HG02759 (cell line): ENCODE results near the gene PPIL1.

Source experiments
- ATAC-seq: cut with Tn5 transposase; IDR thresholded peaks from one replicate; pipeline ENCODE4 v1.9.1; 2021; ENCODE audit warnings: mild to moderate bottlenecking, moderate library complexity; ENCODE audit not compliant: unreplicated experiment

Gene PPIL1

DNA sequence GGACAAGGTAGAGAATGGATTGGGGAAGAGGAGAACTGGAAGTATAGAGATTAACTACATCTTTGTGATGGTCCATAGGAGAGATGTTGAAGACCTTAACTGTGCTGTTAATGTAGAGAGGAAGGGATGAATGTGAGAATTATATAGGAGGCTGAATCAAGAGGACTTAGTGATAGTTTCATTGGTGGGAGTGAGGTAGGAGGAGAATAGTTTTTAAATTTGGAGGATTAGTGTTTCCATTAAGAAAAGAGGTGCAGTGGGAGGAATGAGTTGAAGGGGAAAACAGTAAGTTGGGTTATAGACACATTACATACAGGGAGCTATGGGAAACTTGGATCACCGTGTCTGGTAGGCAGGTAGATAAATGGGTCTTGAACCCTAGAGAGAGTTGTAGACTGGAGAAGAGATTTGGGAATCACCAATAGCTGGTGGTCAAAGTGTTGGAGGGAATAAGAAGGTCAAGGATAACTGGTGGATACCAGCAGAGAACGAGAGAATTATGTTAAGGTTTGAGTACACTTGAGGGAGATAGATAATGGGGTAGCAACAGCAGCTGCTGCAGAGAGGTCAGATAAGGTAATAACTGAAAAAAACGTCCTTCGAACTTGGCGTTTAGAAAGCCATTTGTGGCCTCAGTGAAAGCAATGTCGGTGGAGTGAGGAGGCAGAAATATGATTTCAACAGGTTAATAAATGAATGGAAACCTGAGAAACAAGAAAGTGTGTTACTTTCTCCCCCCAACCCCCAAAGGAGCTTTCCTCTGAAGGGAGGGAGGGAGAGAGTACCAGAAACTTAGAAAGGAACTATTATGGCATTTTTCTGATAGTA is 14.3 kb upstream of the PPIL1 start:
- ATAC-seq, result no peak

DNA sequence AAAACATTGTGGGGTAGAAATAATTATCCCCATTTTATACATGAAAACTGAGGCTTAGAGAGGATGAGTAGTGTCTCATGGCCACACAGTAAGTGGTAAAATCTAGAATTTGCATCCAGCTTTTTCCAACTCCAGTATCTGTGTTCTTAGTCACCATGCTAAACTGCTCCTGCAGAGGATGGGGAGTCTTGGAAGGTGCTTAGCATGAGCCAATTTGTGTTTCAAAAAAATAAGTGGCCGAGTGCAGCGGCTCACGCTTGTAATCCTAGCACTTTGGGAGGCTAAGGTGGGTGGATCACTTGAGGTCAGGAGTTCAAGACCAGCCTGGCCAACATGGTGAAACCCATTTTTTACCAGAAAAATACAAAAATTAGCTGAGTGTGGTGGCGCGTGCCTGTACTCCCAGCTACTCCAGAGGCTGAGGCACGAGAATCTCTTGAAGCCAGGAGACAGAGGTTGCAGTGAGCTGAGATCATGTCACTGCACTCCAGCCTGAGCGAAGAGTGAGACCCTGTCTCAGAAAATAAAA is 13.6 kb upstream of the PPIL1 start:
- ATAC-seq, result no peak

DNA sequence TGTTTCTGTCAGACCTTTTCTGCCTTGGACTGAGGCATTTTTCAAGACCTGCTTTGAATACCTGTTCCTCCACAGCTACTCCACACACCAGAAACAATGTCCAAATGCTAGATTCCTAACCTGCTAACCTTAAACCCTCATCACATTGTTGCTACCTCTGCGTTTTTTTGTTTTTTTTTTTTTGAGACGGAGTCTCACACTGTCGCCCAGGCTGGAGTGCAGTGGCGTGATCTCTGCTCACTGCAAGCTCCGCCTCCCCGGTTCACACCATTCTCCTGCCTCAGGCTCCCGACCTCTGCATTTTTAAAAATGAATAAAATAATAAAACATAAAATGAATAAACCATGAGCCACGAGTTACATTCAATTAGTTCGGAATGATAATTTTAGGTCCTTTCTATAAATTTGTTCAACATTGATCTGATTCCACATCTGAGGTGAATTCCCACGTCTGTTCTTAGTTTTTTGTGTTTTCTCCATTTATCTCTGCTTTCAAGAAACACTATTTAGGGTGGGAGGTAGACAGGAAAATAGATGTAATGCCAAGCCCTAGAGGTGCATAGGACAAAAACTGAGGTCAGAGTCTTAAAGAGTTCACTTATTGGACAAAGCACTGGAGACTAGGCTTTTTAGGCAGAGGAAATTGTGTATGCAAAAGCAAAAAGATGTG is 12.5 kb upstream of the PPIL1 start:
- ATAC-seq, result no peak

DNA sequence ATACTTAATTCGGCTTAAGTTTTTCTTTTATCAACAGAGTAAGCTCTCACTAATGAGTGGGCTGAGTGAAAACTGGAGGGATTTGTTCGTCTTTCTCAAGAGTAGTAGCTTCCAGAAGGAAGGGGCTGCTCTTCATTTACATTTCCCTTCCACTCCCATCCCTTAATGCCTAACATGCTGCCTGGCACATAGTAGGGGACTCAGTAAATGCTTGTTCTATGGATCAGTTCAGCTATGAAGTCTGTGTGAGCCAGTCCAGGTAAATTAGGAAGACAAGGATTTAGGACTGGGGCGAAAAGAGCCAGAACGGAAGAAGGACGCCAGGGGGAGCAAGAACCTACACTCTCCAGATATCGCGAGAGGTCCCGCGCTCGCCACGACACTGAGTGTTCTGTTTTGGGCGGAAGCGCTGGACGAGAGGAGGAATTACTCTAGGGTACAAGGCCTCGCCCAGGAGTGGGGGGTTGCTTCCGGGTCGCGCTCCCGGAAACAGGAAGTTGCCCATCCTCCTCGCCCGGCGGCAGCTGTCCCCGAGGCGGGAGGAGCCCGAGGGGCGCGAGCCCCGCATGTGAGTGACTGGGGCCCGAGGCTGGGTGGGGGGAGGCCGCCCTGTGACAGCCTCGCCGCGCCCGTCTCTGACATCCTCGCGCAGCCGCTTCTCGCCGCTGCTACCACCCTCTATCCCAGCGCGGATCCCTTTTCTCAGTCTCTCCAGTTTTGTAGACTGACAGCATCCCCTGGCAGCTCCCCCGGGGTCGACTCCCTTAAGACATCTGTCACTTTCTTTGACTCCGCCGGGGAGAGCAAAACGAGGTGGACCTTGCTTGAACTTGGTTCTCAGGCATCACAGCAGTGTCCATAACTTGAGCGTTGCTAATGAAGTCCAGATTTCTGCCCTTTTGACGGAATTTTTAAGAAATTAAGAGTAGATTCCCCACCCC is 11.1 kb upstream of the PPIL1 start, which contains the start of gene C6orf89:
TSS of gene C6orf89 (plus strand) at position 492 of the 941 bp plus-strand sequence. CDS start 13,493 bp downstream, outside the sequence.
- peak; percentile 98 for ATAC-seq

DNA sequence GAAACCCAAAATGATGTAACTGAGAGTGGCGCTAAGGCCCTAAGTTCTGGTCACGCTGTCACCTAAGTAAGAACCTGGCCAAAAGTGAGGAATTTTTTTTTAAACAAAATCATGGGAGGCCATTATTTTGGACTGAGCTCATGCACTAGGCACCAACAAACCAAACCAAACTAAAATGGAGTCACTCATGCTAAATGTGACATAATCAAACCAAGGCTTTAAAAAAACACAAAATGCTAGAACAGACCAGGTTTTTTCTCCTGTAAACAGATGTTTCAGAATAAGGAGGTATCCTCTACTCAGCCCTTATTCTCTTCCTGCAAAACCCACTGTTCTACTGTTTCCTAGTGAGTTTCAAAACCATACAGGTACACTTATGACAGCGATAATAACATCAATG is 10.0 kb upstream of the PPIL1 start:
- no peak for ATAC-seq

DNA sequence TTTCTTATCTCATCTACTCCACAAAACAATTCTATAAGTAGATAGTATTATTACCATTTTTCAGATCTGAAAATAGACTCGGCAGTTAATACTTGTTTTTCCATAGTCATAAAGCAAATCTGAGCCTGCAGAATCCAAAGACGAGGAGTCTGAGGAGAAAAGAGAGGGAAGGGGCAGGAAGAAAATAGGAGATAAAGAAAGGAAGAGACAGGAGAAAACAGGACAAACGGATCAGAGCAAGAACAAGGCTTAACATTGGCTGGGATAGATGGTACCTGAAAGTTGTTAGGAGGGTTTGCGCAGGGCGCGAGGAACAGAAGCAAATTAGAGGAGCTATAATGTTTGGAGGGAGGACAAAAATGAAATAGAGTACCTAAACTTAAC is 639 bp upstream of the PPIL1 start:
- no peak for ATAC-seq

DNA sequence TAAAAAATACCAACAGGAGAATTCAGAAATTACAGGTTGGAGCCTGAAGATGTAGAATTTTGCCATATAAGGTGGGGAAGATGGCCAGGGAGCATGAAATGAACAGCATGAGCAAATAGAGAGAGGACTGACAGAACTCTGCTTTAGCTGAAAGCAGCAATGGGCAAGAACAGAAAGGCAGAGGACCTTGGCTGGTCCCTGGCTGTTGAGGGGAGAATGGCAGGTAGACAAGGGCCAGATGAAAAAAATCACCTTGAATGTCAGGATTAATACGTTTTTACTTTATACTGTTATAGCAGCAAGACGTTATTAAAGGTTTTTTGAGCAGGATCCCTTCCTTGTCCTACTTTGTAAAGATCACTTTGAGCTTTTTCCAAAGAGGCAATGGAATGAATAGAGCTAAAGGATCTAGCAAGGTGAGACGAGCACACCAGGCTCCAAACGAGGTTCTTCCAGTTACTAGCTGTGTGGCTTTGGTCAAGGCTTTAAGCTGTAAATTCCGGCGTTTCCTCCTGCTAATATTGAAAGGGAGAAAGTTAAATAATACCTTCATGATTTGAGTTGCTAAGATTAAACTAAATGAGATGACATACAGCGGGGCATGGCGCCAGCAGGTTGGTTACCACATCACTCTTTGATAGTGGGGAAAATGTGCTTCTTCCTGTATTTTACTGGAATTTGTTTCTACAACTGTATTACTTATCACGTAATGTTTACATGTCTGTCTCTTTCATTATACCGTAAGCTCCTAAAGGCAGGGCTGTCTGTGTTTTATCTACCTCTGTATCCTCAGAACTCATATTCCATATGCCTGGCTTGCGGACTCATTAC is 776 bp downstream of the PPIL1 start:
- ATAC-seq, result no peak

DNA sequence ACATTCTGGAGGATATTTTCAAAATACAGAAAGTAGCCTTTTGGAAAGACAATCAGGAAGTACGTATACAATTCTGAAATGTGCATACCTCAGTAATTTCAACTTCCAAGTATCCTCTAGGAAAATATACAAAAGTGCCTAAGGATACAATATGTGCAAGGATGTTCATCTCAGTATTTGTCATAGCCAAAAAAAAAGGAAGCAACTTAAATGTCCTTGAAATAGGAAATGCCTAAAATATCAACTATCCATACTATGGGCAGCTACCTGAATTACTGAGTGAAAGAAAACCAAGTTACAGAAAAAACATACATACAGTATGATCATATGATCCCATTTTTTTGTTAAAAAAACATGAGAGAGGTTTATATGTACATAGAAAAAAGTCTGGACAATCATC is 1.5 kb downstream of the PPIL1 start:
- no peak for ATAC-seq

DNA sequence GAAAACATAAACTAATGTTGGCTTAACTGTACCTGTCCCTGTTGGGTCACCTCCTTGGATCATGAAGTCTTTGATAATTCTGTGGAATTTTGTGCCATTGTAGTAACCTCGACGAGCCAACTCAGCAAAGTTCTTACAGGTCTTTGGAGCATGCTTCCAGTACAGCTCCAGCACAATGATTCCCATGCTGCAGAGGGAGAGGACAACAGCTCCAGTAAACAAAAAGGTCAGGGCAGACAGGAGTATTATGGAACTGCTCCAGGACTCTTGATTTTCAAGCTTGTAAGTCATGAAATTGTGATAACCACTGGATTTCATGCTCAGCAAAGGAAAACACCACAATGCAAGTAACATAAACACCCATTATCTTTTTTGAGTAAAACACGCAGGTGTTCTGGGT is 2.9 kb downstream of the PPIL1 start:
- ATAC-seq, result no peak

DNA sequence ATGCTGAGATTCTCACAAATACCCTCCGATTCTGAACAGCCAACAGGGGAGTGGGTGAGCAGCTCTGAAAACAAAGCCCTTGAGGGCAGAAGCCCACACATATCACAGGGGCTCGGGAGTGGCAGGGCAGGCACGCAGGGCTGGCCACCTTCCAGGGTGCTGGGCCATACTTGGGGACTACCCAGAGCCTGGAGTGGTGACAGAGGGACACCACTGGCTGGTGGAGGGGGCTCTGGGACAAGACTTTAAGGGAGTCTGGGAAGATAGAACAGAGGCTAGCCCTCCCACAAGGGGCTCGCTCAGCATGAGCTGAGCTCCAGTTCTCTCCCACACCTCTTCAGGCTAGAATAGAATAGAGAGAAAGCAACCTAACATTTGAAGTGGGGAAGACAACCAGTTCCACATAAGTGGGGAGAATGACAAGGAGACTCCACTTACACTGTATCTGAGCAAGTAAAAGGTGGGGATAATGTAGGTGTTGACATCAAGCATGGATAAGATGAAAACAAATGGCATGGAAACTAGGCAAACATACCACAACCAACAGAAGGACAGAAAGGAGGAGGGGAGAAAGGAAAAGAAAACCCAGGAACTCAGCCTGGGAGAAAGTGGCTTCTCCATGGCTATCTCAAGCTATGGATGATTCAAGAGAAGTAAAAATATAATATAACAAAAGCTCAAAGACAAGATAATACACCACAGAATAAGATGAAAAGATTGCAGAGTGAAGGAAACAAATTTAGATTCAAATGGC is 7.0 kb downstream of the PPIL1 start:
- ATAC-seq, result no peak

DNA sequence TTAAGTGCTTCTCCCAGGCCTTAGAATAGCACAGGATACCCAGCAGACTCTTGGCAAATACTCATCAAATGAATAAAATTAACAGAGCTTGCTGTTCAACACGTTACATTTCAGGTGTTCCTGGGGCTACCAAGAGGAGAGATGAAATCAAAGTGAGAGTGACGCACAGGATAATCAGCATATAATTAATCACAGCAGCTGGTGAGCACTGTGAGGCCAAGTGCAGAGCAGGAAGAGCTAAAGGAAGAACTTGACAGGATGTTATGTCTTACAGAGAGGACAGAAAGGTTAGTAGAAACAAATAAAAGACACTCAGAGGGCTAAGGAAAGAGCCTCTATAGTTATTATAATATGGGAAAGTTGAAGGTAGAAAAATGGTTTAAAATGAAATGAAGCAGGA is 8.8 kb downstream of the PPIL1 start:
- ATAC-seq, result no peak

DNA sequence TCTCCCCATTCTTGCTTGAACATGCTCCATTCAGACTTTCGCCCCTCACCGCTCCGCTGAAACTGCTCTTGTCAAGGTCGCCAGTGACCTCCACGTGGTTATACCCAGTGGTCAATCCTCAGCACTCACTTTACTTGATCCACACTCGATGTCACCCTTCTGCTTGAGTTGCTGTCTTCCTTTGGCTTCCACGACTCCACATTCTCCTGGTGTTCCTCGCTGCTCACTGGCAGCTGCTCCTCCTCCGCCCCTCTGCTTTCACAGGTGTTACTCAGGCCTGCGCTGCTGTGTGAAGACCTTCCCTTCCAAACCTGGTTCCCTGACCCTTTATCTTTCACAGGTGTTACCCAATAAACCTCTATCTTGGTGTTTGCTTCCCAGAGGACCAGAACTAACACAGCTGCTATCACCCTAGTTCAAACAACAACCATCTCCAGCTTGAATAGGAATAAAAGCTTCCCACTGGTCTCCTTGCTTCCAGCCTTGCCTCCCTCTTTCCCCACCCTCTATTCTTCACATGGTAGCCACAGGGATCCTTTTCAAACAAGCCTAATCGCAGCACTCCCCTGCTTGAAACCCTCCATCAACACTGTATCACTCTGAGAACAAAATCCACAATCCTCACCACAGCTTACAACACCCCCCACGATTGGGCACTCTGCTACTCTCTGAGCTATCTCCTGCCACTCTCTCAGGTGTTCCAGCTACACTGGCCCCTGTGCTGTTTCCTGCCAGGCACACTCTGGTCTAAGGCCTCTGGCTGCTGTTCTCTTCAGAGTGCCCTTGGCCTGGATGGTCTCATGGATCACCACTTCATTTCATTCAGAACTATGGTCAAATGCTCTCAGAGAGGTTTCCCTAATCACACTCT is 10.7 kb downstream of the PPIL1 start:
- ATAC-seq, result no peak

DNA sequence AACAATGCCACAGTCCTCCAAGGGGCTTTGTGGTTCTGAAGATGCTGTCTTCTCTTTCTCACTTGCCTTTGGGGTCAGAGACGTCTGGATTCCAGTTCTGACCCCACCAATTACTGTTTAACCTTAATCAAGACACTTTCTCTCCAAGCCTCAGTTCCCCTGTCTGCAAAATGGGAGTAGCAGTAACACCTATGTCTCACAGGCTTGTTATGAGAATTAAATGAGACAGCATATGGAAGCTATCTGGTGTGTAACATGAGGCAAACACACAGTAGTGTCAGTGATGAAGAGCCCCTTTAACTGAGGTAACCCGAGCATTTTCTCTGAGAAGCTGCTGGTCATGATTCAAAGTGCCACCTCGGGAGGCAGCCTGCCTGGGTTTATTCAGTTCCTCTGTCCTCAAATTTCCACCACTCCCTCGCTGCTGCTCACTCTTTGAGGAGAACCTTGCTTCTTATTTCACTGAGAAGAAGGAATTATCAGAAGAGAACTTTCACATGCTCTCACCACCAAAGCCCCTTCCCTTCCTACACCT is 11.7 kb downstream of the PPIL1 start:
- ATAC-seq, result no peak

DNA sequence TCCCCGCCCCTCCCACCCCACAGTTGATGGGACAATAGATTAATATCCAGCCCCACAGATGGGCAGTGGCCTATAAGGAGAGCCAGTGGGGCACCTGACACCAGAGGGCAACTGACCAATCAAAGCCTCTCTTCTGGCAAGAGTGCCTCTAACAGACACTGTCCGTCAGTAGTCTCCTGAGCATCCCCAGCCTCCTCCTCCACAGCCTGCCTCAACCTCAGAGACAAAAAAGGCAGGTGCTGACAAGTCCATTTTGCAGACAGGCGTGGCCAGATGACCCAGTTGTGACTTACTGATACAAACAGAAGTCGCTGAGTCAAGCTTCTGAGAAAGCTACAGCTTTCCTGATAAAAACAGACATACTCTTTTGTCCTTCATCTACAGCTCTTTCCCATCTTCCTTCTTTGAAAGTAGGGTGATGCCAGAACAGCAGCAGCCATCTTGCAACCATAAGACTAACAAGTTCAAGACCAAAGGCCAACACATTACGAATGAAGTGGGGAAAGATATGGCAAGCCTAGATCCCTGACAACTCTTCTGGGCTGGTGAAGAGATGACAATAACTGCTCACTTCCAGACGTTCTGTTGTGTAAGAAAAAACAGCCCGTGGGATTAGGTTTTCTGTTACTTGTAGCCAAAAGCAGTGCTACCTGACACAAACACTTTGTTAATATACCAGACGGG is 12.3 kb downstream of the PPIL1 start:
- no peak for ATAC-seq

DNA sequence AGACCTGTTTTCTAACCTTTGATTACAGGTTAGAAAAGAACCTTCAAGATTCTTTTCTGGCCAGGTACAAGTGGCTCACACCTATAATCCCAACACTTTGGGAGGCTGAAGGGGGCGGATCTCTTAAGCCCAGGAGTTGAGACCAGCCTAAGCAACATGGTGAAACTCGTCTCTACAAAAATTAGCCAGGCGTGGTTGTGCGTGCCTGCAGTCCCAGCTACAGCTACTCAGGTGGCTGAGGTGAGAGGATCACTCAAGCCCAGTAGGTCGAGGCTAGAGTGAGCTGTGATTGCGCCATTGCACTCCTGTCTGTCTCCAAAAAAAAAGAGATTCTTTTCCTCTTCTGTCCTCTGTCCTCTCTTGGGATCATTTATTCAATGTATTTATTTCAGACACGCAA is 14.5 kb downstream of the PPIL1 start:
- ATAC-seq, result no peak

DNA sequence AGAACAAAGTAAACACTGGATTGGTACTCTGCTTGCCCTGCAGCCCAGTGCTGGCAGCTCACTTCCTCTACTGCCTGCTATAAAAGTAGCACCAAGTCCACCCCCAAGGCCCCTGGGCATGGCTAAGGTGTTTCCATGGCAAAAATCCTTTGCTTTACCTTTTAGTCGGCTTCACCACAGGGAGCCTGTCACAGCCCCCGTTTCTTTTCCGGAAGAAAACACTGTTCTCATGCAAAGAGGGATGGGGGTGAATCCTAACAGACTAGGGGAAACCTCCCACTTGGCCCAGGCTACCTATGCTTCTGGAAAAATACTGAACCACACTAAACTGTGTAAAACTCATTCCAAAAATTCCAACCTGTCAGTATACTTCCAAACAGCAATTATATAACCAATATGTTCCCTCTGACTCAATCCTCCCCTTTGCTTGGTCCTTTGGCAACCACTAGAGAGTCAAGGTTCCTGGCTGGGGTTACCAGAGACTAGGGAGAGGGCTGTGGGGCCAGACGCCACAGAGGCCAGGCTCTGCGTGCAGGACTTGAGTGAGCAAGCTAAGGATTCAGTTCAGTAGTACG is 16.1 kb downstream of the PPIL1 start:
- no peak for ATAC-seq

DNA sequence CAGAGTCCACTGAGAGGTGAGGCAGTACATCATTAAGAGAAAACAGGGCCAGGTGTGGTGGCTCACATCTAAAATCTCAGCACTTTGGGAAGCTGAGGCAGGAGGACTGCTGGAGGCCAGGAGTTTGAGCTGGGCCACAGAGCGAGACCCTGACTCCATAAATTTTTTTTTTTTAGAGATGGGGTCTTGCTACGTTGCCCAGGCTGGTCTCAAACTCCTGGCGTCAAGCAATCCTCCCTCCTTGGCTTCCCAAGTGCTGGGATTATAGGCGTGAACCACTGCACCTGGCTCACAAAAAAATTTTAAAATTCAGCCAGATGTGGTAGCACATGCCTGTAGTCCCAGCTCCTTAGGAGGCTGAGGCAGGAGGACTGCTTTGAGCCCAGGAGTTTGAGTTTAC is 17.3 kb downstream of the PPIL1 start:
- ATAC-seq, result no peak
